GM23248 (cell line): ENCODE results near the gene CT47A1. TPM values are rescaled to one million over a fixed set of nuclear protein-coding genes. Genes with fewer than 3 reads are reported as not detected.
"Not testable (repeated sequence)": the region's sequence is repeated elsewhere in the genome, so short reads cannot be mapped to it uniquely, and the experiment has no call there.

Source experiments
- DNase-seq: peaks from one replicate; pipeline ENCODE4 v3.0.0-alpha.2; 2015
- H2AFZ ChIP-seq: fragments of 200-600 bp; sonication (generic); 2 replicates; pipeline ENCODE4 v1.6.1; 2016; ENCODE audit warnings: antibody characterized with exemption
- H3F3A ChIP-seq: fragments of 200-600 bp; sonication (generic); 2 replicates; pipeline ENCODE4 v1.6.1; 2016; ENCODE audit warnings: mild to moderate bottlenecking, antibody characterized with exemption, mixed run types; ENCODE audit not compliant: insufficient read depth
- H3K27ac ChIP-seq: fragments of 200-600 bp; sonication (generic); 2 replicates; pipeline ENCODE4 v1.5.1; 2016; ENCODE audit warnings: mild to moderate bottlenecking
- H3K27me3 ChIP-seq: fragments of 200-600 bp; sonication (generic); replicated peaks from 2 replicates; pipeline ENCODE4 v1.6.1; 2016; ENCODE audit warnings: mild to moderate bottlenecking; ENCODE audit not compliant: insufficient read depth
- H3K36me3 ChIP-seq: fragments of 200-600 bp; sonication (generic); 2 replicates; pipeline ENCODE4 v1.6.1; 2016; ENCODE audit warnings: low read depth, mild to moderate bottlenecking
- H3K4me1 ChIP-seq: fragments of 200-600 bp; sonication (generic); 2 replicates; pipeline ENCODE4 v1.6.1; 2016; ENCODE audit warnings: mild to moderate bottlenecking; ENCODE audit not compliant: insufficient read depth
- H3K4me2 ChIP-seq: fragments of 200-600 bp; sonication (generic); one replicate; pipeline ENCODE4 v1.6.1; 2016; ENCODE audit warnings: mild to moderate bottlenecking; ENCODE audit not compliant: unreplicated experiment
- H3K4me3 ChIP-seq: fragments of 200-600 bp; sonication (generic); 2 replicates; pipeline ENCODE4 v1.5.1; 2016; ENCODE audit warnings: mild to moderate bottlenecking
- H3K79me2 ChIP-seq: fragments of 200-600 bp; sonication (generic); 2 replicates; pipeline ENCODE4 v1.6.1; 2016; ENCODE audit warnings: mild to moderate bottlenecking; ENCODE audit not compliant: insufficient read depth
- H3K9ac ChIP-seq: fragments of 200-600 bp; sonication (generic); 2 replicates; pipeline ENCODE4 v1.6.1; 2016; ENCODE audit warnings: mild to moderate bottlenecking
- H3K9me2 ChIP-seq: fragments of 200-600 bp; sonication (generic); 2 replicates; pipeline ENCODE4 v1.6.1; 2016; ENCODE audit warnings: mixed run types, mild to moderate bottlenecking, moderate library complexity; ENCODE audit not compliant: insufficient read depth
- H3K9me3 ChIP-seq: fragments of 200-600 bp; sonication (generic); one replicate; pipeline ENCODE4 v1.6.1; 2017; ENCODE audit warnings: low read depth
- H4K20me1 ChIP-seq: fragments of 200-600 bp; sonication (generic); 2 replicates; pipeline ENCODE4 v1.6.0; 2016; ENCODE audit not compliant: insufficient read depth
- EZH2 ChIP-seq: fragments of 200-600 bp; sonication (generic); IDR thresholded peaks from 2 replicates; pipeline ENCODE4 v1.6.1; 2018; ENCODE audit warnings: antibody characterized with exemption, mild to moderate bottlenecking; ENCODE audit not compliant: insufficient read depth, poor library complexity, severe bottlenecking
- EZH2phosphoT487 ChIP-seq: fragments of 200-600 bp; sonication (generic); IDR thresholded peaks from 2 replicates; pipeline ENCODE4 v1.6.1; 2018; ENCODE audit warnings: antibody characterized with exemption, moderate library complexity, mild to moderate bottlenecking, low read depth; ENCODE audit not compliant: insufficient read depth
- WGBS, 2 experiments: methylation state at CpG; one replicate each; pipeline ENCODE4 v1.1.6; 2015 to 2017; ENCODE audit warnings: low lambda C conversion rate in 2 of 2, low coverage in 1 of 2; ENCODE audit errors: missing lambda C conversion rate in 2 of 2; 5-methylcytosine and 5-hydroxymethylcytosine counted together
- in situ Hi-C: fragments of 300-500 bp; cut with MboI; formaldehyde crosslinking; loops from 2 replicates; pipeline ENCODE4 v1.15.0; 2020
- polyA plus RNA-seq: library from polyadenylated mRNA; unstranded; fragments of >200 nt; fragmentation: Nextera tagmentation; extraction: Ambion mirVana; gene quantifications from 2 replicates; pipeline ENCODE4 v1.2.1, GENCODE V29; 2016
- total RNA-seq: library from RNA; depleted of rRNA; stranded (reverse); fragments of >200 nt; shearing (Covaris generic); gene quantifications from 2 replicates; pipeline ENCODE4 v1.2.3, GENCODE V29; 2014; rRNA removed

Gene CT47A1
- total RNA-seq: not detected in 2 replicates
- polyA plus RNA-seq: not detected in 2 replicates

- H3K79me2 ChIP-seq, H4K20me1 ChIP-seq, H3K27me3 ChIP-seq, in situ Hi-C loops, H2AFZ ChIP-seq, H3K4me3 ChIP-seq, H3K9ac ChIP-seq, DNase-seq, H3K9me2 ChIP-seq, H3F3A ChIP-seq, H3K36me3 ChIP-seq, H3K4me2 ChIP-seq, H3K27ac ChIP-seq, H3K9me3 ChIP-seq, H3K4me1 ChIP-seq: not testable (repeated sequence)
- no CpG with 5 or more reads among the region's 8 CpGs for WGBS, 2 experiments
Measured at GRCh38 chrX:120985660-120986059, at the start of gene CT47A1. Gene CT47A1, minus strand, starts transcription at chrX:120985760. Its CDS starts 231 bp downstream, at chrX:120985529.

- H3K9me2 ChIP-seq: no peaks in the 10 kb centered on the region
- H3K27me3 ChIP-seq: no peaks in the 10 kb centered on the region
- H3K4me1 ChIP-seq: peaks cover 4% of the 10 kb centered on the region; the same call in 1 of the 2 replicates
- TF ChIP-seq EZH2phosphoT487 (no peak), EZH2 (no peak)
- no peak overlapping the region for H3K27ac ChIP-seq
- DNase-seq: no peak
- no peak overlapping the region for H3K4me3 ChIP-seq
- H3K9ac ChIP-seq: no peak overlapping the region
- in situ Hi-C loops: no loop called here
- no peak overlapping the region for H3K4me2 ChIP-seq
- no peak overlapping the region for H2AFZ ChIP-seq
- no peaks in the 10 kb centered on the region for H4K20me1 ChIP-seq
- H3F3A ChIP-seq: no peaks in the 10 kb centered on the region
- 0 to 20% methylated on average over 1 to 2 of the region's 2 CpGs for WGBS, 2 experiments
- H3K79me2 ChIP-seq: no peaks in the 10 kb centered on the region
- H3K9me3 ChIP-seq: no peaks in the 10 kb centered on the region
- no peaks in the 10 kb centered on the region for H3K36me3 ChIP-seq
Measured at GRCh38 chrX:121032531-121032930, 47.0 kb upstream of the CT47A1 start.

- in situ Hi-C loops: no loop called here
- Histone ChIP-seq H4K20me1 (no peaks in the 10 kb centered on the region), H3K9me2 (no peaks in the 10 kb centered on the region), H3K9ac (no peak overlapping the region), H3K79me2 (no peaks in the 10 kb centered on the region), H3K4me1 (no peaks in the 10 kb centered on the region), H2AFZ (no peak overlapping the region), H3K4me3 (no peak overlapping the region), H3F3A (no peaks in the 10 kb centered on the region), H3K27me3 (no peaks in the 10 kb centered on the region), H3K9me3 (no peaks in the 10 kb centered on the region), H3K36me3 (no peaks in the 10 kb centered on the region), H3K4me2 (no peak overlapping the region), H3K27ac (no peak overlapping the region)
- 74 to 78% methylated on average over 4 of the region's 4 CpGs for WGBS, 2 experiments
- TF ChIP-seq EZH2phosphoT487: no peak
- TF ChIP-seq EZH2: no peak
- DNase-seq: no peak
Measured at GRCh38 chrX:121030083-121030482, 44.5 kb upstream of the CT47A1 start.

GRCh38 chrX:121028419-121028818, 42.9 kb upstream of the CT47A1 start:
- no peak overlapping the region for H2AFZ ChIP-seq
- WGBS, 2 experiments: 88 to 95% methylated on average over 1 of the region's 1 CpG
- no peaks in the 10 kb centered on the region for H3K4me1 ChIP-seq
- no peak for DNase-seq
- no peaks in the 10 kb centered on the region for H4K20me1 ChIP-seq
- H3K9ac ChIP-seq: no peak overlapping the region
- H3K36me3 ChIP-seq: no peaks in the 10 kb centered on the region
- no peak overlapping the region for H3K4me2 ChIP-seq
- no peak overlapping the region for H3K4me3 ChIP-seq
- no peak overlapping the region for H3K27ac ChIP-seq
- no peaks in the 10 kb centered on the region for H3K9me2 ChIP-seq
- in situ Hi-C loops: no loop called here
- H3F3A ChIP-seq: no peaks in the 10 kb centered on the region
- H3K9me3 ChIP-seq: no peaks in the 10 kb centered on the region
- no peaks in the 10 kb centered on the region for H3K27me3 ChIP-seq
- no peak for TF ChIP-seq EZH2phosphoT487
- no peak for TF ChIP-seq EZH2
- H3K79me2 ChIP-seq: no peaks in the 10 kb centered on the region

- no peaks in the 10 kb centered on the region for H3K27me3 ChIP-seq
- DNase-seq: no peak
- no peaks in the 10 kb centered on the region for H3K9me2 ChIP-seq
- TF ChIP-seq EZH2 (no peak), EZH2phosphoT487 (no peak)
- no peaks in the 10 kb centered on the region for H3K4me1 ChIP-seq
- H3K36me3 ChIP-seq: no peaks in the 10 kb centered on the region
- no peaks in the 10 kb centered on the region for H4K20me1 ChIP-seq
- H3F3A ChIP-seq: no peaks in the 10 kb centered on the region
- H2AFZ ChIP-seq: no peak overlapping the region
- H3K27ac ChIP-seq: no peak overlapping the region
- no peaks in the 10 kb centered on the region for H3K79me2 ChIP-seq
- no peak overlapping the region for H3K4me2 ChIP-seq
- WGBS, 2 experiments: 17 to 23% methylated on average over 2 of the region's 2 CpGs
- H3K4me3 ChIP-seq: no peak overlapping the region
- no peaks in the 10 kb centered on the region for H3K9me3 ChIP-seq
- in situ Hi-C loops: no loop called here
- H3K9ac ChIP-seq: no peak overlapping the region
Measured at GRCh38 chrX:121014826-121015225, 29.3 kb upstream of the CT47A1 start.
